IPS DF 19.7 (cell line): Measurements from ENCODE around the gene GLRX5.
"Not testable (repeated sequence)": the region's sequence is repeated elsewhere in the genome, so short reads cannot be mapped to it uniquely, and the experiment has no call there.

Experiments used
- DNase-seq: peaks from one replicate; pipeline ENCODE4 v3.0.0-alpha.2; 2013; ENCODE audit warnings: low read depth, low spot score

Gene GLRX5

GRCh38 chr14:95498622-95499353, 36.1 kb upstream of the GLRX5 start:
- DNase-seq = no peak

DNA sequence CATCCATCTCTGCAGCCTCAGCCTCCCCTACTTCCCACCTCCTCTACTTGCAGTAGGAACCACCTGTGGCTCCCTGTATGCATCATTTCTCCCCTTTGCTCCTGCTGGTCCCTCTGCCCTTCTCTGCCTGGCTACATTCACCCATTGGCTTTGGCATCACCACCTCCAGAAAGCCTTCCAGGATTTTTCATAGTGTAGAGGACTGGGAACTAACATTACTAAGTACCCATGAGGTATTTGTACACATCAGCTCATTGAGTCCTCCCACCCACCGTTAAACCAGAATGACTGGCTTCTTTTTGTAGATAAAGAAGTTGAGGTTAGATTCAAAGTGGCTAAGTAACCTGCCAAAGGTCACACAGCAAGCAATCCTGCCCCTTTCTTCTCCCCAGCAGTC, 35.5 kb upstream of the GLRX5 start:
- no peak for DNase-seq

GRCh38 chr14:95500201-95500681, 34.6 kb upstream of the GLRX5 start:
- no peak for DNase-seq

DNA sequence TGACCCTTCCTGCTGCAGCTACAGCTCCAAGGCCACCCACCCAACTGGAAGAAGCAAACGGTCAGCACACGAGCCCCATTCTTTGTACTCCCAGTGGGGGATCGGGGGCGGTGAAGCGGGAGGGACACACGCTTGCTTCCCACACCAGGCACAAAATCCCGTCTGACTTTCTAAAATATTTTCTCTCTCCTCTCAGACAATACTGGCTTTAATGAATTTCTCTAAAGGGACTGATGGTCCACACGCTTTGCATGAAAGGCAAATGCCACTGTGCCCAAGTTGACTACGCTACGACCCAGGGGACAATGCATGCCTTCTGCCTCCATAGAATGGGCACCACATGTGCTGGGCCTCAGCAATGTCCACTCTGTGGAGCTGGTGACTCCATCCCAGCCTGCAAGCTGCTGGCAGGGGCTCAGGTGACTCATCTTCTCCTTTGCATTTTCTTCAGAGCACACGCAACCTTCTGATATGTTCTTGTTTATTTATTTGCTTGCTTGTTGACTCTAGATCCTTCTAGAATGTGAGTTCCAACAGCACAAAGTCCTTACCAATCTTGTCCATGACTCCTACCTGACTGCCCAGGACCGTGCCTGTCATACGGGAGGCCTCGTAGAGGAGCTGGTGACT, 34.0 kb upstream of the GLRX5 start:
- no peak for DNase-seq

DNA sequence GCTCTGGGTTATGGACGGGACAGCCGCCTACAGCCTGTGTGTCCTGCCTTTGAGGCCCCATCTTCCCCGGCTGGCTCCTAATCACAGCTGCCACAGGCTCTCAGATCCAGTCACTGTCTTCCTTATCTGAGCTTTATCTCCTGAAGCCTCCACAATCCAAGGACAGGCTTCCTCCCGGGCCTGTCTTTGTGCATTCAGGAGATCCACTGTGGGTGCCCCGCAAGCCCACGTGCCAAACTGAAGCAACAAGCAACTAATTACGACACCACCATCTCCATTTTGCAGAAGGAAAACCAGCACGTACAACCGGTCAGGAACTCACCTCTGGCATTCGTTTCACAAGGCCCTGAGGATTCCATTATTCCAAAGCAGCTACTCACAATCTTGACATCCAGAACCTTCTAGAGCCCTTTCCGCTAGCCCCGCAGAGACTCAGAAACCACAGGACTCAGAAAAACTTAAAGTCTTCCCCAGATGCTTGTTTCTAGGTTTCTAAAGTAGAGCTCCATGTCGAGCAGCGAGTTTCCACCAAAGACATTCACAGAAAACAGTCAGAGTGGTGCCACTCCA, 32.4 kb upstream of the GLRX5 start:
- no peak for DNase-seq

DNA sequence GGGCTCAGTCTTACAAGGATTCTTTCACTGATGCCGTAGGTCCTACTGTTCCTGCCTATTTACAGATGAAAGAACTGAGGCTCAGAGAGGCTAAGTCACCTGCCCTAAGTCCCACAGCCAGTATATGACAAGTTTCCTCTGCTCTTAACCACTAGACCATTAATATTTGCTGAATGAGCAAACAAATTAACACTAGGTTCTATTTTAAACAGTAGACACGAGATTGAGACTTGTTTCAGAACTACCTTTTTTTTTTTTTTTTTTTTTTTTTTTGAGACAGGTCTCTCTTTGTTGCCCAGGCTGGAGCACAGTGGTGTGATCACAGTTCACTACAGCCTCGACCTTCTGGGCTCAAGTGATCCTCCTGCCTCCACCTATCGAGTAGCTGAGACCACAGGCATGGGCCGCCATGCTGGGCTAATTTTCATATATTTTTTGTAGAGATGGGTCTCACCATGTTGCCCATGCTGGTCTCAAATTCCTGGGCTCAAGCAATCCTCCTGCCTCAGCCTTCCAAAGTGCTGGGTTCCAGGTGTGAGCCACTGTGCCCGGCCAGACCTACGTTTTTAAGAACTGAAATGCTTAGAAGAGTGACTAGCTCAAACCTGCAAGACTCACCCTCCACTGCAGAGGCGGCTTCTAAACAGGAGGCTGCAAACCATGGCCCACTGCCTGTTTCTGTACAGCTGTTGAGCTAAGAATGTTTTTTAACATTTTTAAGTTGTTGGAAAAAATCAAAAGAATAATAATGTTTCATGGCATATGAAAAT, 31.3 kb upstream of the GLRX5 start:
- no peak for DNase-seq

DNA sequence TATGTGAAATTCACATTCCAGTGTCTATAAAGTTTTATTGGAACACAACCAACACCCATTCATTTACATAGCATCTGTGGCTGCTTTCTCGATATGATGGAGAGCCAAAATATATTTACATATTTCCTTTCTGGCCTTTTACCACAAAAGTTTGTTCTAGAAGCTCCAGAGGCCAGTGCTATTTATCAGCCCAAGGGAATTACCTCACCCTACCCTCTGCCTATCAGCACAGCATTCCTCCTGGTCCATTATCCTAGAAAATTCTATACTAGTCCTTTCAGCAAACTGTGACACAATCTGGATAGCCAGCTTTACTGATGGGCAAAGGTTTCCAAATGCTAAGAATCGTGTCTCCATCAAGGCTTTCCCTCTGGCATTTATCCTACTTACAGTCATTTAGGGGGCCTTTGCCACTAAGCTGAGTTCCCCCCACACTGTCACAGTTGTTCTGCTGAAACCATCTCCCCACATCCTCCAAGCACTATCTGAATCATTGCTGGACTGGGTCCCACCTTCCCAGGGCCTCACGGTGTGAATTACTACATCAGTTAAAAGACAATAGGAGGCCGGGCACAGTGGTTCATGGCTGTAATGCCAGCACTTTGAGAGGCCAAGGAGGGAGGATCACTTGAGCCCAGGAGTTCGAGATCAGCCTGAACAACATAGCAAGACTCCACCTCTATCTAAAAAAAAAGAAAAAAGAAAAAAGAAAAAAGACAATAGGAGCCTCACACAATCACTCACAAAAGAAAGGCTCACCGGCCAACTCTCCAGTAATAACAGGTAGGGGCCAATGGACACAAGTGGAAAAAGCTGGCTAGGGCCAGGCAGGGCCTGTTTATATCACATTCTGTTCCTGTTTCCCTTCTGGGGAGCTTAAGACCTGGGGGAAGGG, 30.5 kb upstream of the GLRX5 start:
- DNase-seq = no peak

GRCh38 chr14:95505030-95505589, 29.7 kb upstream of the GLRX5 start:
- DNase-seq = no peak

DNA sequence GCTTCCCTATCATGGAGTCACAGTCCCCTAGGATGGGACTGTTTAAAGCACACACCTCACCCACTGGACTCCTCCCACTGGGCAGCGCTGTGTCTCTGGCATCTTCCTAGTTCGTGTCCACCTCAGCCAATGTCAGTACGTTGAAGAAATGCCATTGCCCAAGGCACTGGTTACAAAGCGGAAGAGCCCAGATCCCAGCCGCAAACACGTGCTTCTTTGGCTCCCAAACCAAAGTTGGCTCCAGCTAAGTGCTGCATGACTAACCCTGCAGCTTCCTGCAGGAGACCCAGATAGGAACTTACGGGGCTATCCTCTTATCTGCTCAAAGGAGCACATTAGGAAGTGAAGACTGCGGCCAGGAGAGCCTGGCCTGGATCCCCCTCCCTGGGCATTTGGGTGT, 27.7 kb upstream of the GLRX5 start:
- no peak for DNase-seq

- DNase-seq = no peak
Observed at GRCh38 chr14:95507701-95508103, 27.1 kb upstream of the GLRX5 start.

DNA sequence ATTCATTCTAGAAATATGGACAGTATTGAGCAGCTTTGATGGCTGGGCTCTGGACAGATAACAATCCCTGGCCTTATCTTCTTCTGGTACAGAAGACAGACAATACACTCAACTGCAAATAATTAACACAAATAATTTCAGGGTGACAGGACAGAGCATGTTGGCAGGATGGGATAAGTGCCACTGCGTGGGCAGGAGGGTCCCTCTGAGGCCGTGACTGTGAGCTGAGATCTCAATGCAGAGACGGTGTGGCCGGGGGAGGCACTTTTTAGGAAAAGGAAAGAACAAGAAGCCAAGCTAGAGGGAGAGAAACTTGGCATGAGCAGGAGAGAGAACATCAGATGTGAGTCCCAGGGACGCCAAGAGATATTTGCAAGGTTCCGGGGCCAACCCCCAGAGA, 26.5 kb upstream of the GLRX5 start:
- no peak for DNase-seq

GRCh38 chr14:95509495-95509894, 25.4 kb upstream of the GLRX5 start:
- DNase-seq = no peak

GRCh38 chr14:95510344-95510743, 24.5 kb upstream of the GLRX5 start:
- not testable (repeated sequence) for DNase-seq

GRCh38 chr14:95510804-95511203, 24.0 kb upstream of the GLRX5 start:
- no peak for DNase-seq

- no peak for DNase-seq
Observed at GRCh38 chr14:95511687-95512086, 23.2 kb upstream of the GLRX5 start.

DNA sequence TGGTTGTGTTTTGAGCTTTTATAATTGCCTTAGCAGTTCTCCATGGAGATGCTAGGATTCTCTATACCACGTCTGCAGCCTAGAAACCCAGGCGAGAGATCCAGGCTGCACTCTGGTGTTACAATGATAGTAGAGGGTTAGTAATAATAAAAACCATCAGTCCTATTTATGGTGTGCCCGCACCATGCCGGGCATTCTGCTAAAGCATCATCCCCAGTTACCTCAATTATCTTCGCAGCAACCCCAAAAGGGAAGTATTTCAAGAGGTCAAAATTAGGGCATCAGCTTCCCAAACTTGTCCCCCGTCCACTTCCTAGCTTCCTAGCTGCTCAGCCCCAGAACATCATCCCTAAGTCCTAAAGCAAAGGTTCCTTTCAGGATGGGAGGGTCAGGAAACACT, 21.6 kb upstream of the GLRX5 start:
- no peak for DNase-seq

DNA sequence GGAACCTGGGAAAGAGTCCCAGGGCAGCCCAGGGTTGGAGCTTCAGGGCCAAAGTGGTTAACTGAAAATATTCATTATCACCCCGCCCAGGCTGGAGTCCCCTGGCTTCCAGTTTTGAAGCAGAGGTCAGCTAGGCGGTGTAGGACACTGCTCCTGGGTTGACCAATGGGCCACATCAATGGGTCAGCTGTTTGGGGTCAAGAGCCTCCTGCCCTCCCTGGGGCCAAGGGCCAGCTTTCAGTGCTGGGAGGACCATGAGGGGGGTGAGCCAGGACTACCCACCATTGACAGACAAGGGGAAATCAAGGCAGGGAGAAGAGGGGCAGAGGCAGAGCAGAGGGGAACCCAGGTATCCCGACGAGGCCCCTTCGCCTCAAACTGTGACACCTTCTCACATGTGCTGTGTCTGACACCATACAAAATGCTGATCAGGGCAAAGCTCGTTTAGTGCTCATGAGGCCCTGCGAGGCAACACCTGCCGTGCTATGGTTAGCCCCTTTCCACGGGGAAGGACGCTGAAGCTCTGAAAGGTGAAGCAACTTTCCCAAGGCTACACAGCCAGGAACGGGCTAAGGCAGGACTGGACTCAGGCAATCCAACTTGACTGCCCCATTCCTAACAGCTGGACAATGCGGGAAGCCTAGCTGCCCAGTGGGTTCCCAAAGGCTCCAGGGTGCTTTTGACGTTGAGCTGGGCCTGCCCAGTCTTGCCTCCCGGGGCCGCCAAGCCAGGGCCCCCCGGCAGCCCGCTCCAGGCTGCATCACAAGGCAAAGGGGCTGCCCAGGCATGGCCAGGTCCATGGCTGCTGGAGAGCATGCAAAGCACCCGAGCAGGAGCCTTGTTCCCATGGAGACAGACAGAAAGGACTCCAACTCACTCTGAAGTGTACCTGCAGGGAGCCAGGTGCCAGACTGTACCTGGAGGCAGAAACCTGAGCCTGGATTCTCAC, 20.4 kb upstream of the GLRX5 start:
- no peak for DNase-seq

DNA sequence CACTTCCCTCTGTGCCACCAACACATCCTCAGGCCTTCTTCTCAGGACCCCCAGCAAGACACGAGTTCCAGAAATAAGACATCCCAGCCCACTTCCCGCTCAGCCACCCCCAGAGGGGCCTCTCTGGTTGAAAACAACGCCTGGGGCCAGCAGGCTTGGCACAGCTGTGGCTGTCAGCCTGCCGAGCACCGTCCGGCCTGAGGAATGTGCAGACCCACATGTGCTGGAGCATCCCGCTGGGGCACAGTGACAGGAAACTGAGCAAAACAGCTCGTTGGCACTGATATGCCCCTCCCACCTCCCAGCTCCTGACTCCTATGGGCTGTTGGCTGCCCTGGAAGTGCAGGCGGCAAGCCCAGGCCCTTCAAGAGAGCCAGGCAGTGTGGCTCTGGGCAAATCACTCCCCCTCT, 19.8 kb upstream of the GLRX5 start:
- DNase-seq = no peak

- DNase-seq = no peak
Observed at GRCh38 chr14:95515596-95516552, 19.0 kb upstream of the GLRX5 start.
